Gastrocnemius medialis (tissue), 4 donors: ENCODE measurements around the gene RAD9A. TPM values are rescaled to one million over a fixed set of nuclear protein-coding genes. Genes with fewer than 3 reads are reported as not detected.

Experiments used
- ATAC-seq, 2 donors: fragments of 150-250 bp; one replicate each; pipeline ENCODE4 v1.9.1; 2016
- DNase-seq, 2 donors: peaks; one replicate each; pipeline ENCODE4 v3.0.0-alpha.2; 2019
- H3K27ac ChIP-seq, 4 donors: fragments of 200-600 bp; sonication (generic); 1 replicate in 1 of 4; 2 replicates in 3 of 4; pipeline ENCODE4 v1.5.1; 2016 to 2018; ENCODE audit warnings: mild to moderate bottlenecking in 2 of 4, moderate library complexity in 1 of 4
- H3K27me3 ChIP-seq, 3 donors: fragments of 200-600 bp; sonication (generic) in 2 of 3; 1 replicate in 1 of 3; 2 replicates in 2 of 3; pipeline versions ENCODE4 v1.5.1 to v1.6.0; 2016 to 2019; ENCODE audit warnings: mild to moderate bottlenecking in 1 of 3, moderate library complexity in 1 of 3
- H3K36me3 ChIP-seq, 2 donors: fragments of 200-600 bp; sonication (generic) in 1 of 2; one replicate each; pipeline ENCODE4 v1.5.1; 2017 to 2018
- H3K4me1 ChIP-seq, 2 donors: fragments of 200-600 bp; sonication (generic) in 1 of 2; one replicate each; pipeline ENCODE4 v1.5.1; 2016 to 2017; ENCODE audit warnings: mild to moderate bottlenecking in 2 of 2
- H3K4me3 ChIP-seq, 4 donors: fragments of 200-600 bp; sonication (generic) in 3 of 4; 1 replicate in 1 of 4; 2 replicates in 3 of 4; pipeline ENCODE4 v1.5.1; 2016 to 2019; ENCODE audit warnings: mild to moderate bottlenecking in 2 of 4
- H3K9me3 ChIP-seq, 3 donors: fragments of 200-600 bp; sonication (generic) in 2 of 3; 1 replicate in 1 of 3; 2 replicates in 2 of 3; pipeline ENCODE4 v1.5.1; 2016 to 2019
- POLR2A ChIP-seq, 2 donors: fragments of 450-650 bp; IDR thresholded peaks; one replicate each; pipeline ENCODE4 v1.6.1; 2017; ENCODE audit warnings: antibody characterized with exemption in 2 of 2, mild to moderate bottlenecking in 2 of 2, moderate library complexity in 2 of 2
- in situ Hi-C, 4 donors: fragments of 200-750 bp; cut with MboI; loops; one replicate each; pipeline versions ENCODE4 v1.15.0 to v1.8.0; 2017; ENCODE audit warnings: low sequenced_read_pairs in 4 of 4
- intact Hi-C: fragments of 100-400 bp; cut with DNase I; formaldehyde crosslinking; loops from one replicate; pipeline ENCODE4 v1.15.1; 2023; ENCODE audit warnings: low total_unique reads
- total RNA-seq, 4 donors: library from RNA; depleted of rRNA; stranded (reverse); fragments of >200 nt; gene quantifications; one replicate each; pipeline versions ENCODE4 v1.1.0 to v1.2.3, GENCODE V29; 2016
- TF ChIP-seq, protein P1 (sequence below), 5 experiments: fragments of 450-650 bp in 3 of 5; fragments of 200-600 bp in 2 of 5; sonication (generic) in 2 of 5; IDR thresholded peaks in 4 of 5; conservative IDR thresholded peaks in 1 of 5; 1 replicate in 4 of 5; 2 replicates in 1 of 5; pipeline ENCODE4 v1.5.1; 2016 to 2019; ENCODE audit warnings: antibody characterized with exemption in 5 of 5, mild to moderate bottlenecking in 3 of 5, moderate library complexity in 3 of 5

The RAD9A gene
- total RNA-seq, 4 donors from 2014 or later = 5.2 to 14.7 (median 7.7) TPM

DNA sequence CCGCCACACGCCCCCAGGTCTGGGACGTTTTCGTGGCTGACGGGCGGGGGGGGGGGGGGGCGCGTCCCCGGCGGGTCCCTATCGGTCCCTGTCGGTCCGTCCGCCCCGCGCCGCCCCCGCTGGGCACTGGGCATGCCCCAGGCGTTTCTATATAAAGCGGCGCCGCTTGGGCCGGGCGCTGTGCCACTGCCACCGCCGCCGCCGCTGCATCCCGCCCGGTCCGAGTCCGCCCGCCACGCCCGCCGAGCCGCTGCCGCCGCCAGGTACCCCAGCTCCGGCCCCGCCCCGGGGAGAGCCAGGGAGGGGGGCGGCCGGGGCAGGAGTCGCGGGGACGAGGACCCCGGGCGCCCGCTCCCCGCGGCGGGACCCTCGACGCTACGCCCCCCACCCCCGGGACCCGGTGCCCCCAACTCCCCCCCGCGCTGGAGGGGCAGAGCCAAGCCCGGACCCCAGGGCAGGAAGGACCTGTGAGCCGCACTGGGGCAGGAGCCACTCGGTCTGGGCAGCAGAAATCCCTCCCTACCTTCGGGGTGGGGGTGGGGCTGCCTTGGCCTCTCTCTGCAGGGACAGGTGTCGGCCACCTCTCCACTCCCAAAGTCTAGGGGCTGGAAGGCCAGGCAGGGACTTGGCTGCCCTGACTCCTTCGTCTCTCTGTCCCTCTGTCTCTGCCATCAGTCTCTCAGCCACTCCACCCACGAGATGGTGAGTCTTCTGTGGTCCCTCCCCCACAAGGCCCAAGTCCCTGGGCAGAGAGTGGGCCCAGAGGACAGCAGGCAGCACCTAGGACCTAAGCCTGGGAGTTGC, 23.9 kb downstream of the RAD9A start, which contains the start of gene CARNS1:
Gene CARNS1, plus strand, starts transcription at position 178 of the 804 bp plus-strand sequence. Its CDS starts 522 bp downstream, at position 700.
- DNase-seq = peak in 1 of 2 donors; percentile 59
- Histone ChIP-seq H3K27me3 (peaks cover 2 to 7% (median 4%) of the 10 kb centered on the region in 3 donors), H3K36me3 (no peaks in the 10 kb centered on the region), H3K4me1 (peaks cover 46 to 53% of the 10 kb centered on the region in 2 donors), H3K27ac (peak within 1 kb of the TSS; percentile 78 to 97 (median 87)), H3K9me3 (no peaks in the 10 kb centered on the region), H3K4me3 (peak within 1 kb of the TSS; percentile 40 to 56 (median 50))
- in situ Hi-C loops (no loop called here), intact Hi-C loops (no loop called here)
- peak in 1 of 2 donors; percentile 5 for ATAC-seq
- TF ChIP-seq POLR2A (IDR thresholded peaks at IDR 0.05) = no peak
- TF ChIP-seq, protein P1, sequence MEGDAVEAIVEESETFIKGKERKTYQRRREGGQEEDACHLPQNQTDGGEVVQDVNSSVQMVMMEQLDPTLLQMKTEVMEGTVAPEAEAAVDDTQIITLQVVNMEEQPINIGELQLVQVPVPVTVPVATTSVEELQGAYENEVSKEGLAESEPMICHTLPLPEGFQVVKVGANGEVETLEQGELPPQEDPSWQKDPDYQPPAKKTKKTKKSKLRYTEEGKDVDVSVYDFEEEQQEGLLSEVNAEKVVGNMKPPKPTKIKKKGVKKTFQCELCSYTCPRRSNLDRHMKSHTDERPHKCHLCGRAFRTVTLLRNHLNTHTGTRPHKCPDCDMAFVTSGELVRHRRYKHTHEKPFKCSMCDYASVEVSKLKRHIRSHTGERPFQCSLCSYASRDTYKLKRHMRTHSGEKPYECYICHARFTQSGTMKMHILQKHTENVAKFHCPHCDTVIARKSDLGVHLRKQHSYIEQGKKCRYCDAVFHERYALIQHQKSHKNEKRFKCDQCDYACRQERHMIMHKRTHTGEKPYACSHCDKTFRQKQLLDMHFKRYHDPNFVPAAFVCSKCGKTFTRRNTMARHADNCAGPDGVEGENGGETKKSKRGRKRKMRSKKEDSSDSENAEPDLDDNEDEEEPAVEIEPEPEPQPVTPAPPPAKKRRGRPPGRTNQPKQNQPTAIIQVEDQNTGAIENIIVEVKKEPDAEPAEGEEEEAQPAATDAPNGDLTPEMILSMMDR (IDR thresholded peaks at IDR 0.05 in 4 of 5, conservative IDR thresholded peaks at IDR 0.05 in 1 of 5) = no peak

DNA sequence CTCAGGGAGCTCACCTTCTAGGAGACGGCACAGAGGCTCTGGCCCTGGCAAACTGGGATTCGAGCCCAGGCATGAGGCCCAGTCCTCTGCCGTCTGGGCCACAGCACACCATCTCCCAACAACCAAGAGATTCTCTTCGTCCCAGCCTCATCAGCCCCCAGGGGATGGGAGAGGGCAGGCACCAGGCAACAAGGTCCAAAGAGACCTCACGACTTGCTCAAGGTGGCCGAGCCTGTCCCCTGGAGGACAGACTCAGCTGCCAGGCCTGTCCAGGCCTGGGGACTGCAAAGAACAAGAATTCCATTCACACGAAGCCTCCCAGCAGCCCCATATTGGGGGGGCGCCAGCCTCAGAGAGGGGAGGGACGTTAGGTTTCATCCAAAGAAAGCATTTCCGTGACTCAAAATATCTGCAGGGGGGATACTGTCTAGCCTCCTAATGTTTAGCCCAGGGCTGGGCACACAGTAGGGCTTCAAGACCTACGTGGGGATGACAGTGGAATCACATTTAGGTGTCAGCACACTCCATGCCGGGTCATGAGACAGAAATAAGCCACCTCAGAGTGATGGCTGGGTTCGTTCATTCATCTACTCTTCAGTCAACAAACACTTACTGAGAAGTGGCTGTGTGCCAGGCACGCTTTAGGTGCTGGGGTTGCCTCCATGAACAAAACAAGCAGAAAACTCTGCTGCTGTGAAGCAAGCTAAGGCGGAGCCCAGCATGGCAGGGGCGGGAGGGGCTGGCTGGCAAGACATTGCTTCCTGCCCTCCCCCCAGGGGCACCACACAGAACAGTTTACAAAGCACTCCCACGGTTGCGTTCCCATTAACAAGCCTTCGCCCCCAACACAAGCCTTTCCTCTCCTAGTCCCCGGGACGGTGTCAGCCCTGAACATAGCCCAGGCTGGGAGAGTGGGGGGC, 24.9 kb downstream of the RAD9A start:
- intact Hi-C loops = no loop called here
- Histone ChIP-seq H3K27ac (peak overlapping the region; percentile 78 to 97 (median 87)), H3K4me1 (peaks cover 46 to 57% of the 10 kb centered on the region in 2 donors), H3K27me3 (no peaks in the 10 kb centered on the region), H3K36me3 (no peaks in the 10 kb centered on the region), H3K4me3 (no peak overlapping the region), H3K9me3 (no peaks in the 10 kb centered on the region)
- in situ Hi-C loops = no loop called here
- no peak for DNase-seq
- TF ChIP-seq, protein P1 (IDR thresholded peaks at IDR 0.05 in 4 of 5, conservative IDR thresholded peaks at IDR 0.05 in 1 of 5) = no peak
- TF ChIP-seq POLR2A (IDR thresholded peaks at IDR 0.05) = no peak
- ATAC-seq = no peak

DNA sequence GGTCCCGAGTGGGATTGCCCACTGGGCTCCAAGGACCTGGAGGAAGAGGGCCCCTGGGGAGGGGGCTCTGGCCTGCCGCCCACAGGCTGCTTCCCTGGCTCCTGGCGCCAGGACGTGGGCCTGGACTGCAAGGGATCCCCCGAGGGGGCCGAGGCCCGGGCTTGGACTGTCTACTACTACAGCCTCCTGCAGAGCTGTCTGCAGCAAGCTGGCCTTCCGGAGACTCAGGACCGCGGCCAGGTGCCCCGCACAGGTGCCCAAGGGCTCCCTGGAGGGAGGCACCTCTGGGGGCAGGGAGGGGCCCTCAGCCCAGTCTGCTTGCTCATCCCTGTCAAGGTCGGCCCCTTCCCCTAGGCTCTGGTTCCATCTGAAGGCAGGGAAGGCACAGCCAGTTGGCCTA, 25.6 kb downstream of the RAD9A start:
- H3K27me3 ChIP-seq = no peaks in the 10 kb centered on the region
- peaks cover 46 to 57% of the 10 kb centered on the region in 2 donors for H3K4me1 ChIP-seq
- H3K9me3 ChIP-seq = no peaks in the 10 kb centered on the region
- no peak overlapping the region for H3K4me3 ChIP-seq
- peak overlapping the region; percentile 78 to 97 (median 87) for H3K27ac ChIP-seq
- in situ Hi-C loops (no loop called here), intact Hi-C loops (no loop called here)
- no peak for DNase-seq
- no peaks in the 10 kb centered on the region for H3K36me3 ChIP-seq
- no peak for TF ChIP-seq POLR2A (IDR thresholded peaks at IDR 0.05)
- TF ChIP-seq, protein P1 (IDR thresholded peaks at IDR 0.05 in 4 of 5, conservative IDR thresholded peaks at IDR 0.05 in 1 of 5) = no peak
- ATAC-seq = no peak

DNA sequence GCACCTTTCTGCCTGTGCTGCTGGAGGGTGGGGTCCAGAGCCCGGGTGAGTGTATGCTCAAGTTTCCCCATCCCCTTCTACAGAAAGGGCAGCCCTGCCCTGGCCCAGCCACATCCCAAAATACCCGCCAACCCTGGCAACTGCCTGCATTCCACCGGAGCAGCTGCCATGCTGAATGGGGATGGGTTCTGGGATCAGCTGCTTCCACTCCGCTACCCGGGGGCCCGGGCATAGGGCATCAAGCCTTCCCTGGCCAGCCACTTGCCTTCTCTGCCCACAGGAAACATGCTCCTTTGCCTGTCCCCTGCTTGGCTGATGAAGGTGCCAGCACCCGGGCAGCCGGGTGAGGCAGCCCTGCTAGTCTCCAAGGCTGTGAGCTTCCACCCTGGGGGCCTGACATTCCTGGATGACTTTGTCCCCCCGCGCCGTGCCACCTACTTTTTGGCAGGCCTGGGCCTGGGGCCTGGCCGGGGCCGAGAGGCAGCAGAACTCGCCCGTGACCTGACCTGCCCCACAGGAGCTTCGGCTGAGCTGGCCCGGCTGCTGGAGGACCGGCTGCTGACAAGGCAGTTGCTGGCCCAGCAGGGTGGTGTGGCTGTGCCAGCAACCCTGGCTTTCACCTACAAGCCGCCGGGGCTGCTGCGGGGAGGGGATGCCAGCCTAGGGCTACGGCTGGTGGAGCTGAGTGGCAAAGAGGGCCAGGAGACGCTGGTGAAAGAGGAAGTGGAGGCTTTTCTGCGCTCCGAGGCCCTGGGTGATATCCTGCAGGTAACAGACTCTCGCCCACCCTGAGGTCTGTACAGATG, 26.9 kb downstream of the RAD9A start:
- Histone ChIP-seq H3K4me1 (peaks cover 46 to 57% of the 10 kb centered on the region in 2 donors), H3K27me3 (no peaks in the 10 kb centered on the region), H3K27ac (peak overlapping the region; percentile 78 to 97 (median 87)), H3K36me3 (no peaks in the 10 kb centered on the region), H3K4me3 (peak overlapping the region in 2 of 4 donors; percentile 14 to 21), H3K9me3 (no peaks in the 10 kb centered on the region)
- DNase-seq (peak in 1 of 2 donors; percentile 85), ATAC-seq (peak; percentile 8 to 52)
- intact Hi-C loops = no loop called here
- TF ChIP-seq POLR2A (IDR thresholded peaks at IDR 0.05) = no peak
- TF ChIP-seq, protein P1 (IDR thresholded peaks at IDR 0.05 in 4 of 5, conservative IDR thresholded peaks at IDR 0.05 in 1 of 5) = no peak
- in situ Hi-C loops = no loop called here
